ENCODE results near the gene PKP4.

PKP4 gene

GRCh38 chr2:158530829-158531228 lies 74.1 kb downstream of the PKP4 start:
- no peak overlapping the region for H3K4me2 ChIP-seq
- H4K20me1 ChIP-seq, result no peaks in the 10 kb centered on the region
- no peaks in the 10 kb centered on the region for H3K4me1 ChIP-seq
- H3K27me3 ChIP-seq, result no peaks in the 10 kb centered on the region
- H3K9me3 ChIP-seq, result no peaks in the 10 kb centered on the region
- no peak overlapping the region for H3K9ac ChIP-seq
- no peaks in the 10 kb centered on the region for H3K36me3 ChIP-seq
- no peak for TF ChIP-seq Cebpa-rat (IDR thresholded peaks at IDR 0.05)
- no peak overlapping the region for H3K27ac ChIP-seq
- no peak overlapping the region for H3K4me3 ChIP-seq

- Histone ChIP-seq H3K36me3 (no peaks in the 10 kb centered on the region), H3K9ac (no peak overlapping the region), H3K27me3 (no peaks in the 10 kb centered on the region), H3K9me3 (no peaks in the 10 kb centered on the region), H3K27ac (no peak overlapping the region), H3K4me2 (no peak overlapping the region), H3K4me3 (no peak overlapping the region), H3K4me1 (no peaks in the 10 kb centered on the region), H4K20me1 (no peaks in the 10 kb centered on the region)
- no peak for TF ChIP-seq Cebpa-rat (IDR thresholded peaks at IDR 0.05)
Observed at GRCh38 chr2:158533009-158533408, 76.3 kb downstream of the PKP4 start.

- Histone ChIP-seq H3K27ac (no peak overlapping the region), H3K36me3 (no peaks in the 10 kb centered on the region), H3K9ac (no peak overlapping the region), H3K27me3 (no peaks in the 10 kb centered on the region), H3K4me2 (no peak overlapping the region), H3K4me1 (peaks cover 2% of the 10 kb centered on the region), H4K20me1 (no peaks in the 10 kb centered on the region), H3K9me3 (no peaks in the 10 kb centered on the region), H3K4me3 (no peak overlapping the region)
- no peak for TF ChIP-seq Cebpa-rat (IDR thresholded peaks at IDR 0.05)
Observed at GRCh38 chr2:158539176-158540005, 82.6 kb downstream of the PKP4 start.

- Histone ChIP-seq H3K9me3 (no peaks in the 10 kb centered on the region), H3K4me3 (no peak overlapping the region), H3K4me1 (peaks cover 16% of the 10 kb centered on the region), H3K9ac (no peak overlapping the region), H3K4me2 (no peak overlapping the region), H3K27me3 (no peaks in the 10 kb centered on the region), H3K27ac (no peak overlapping the region), H4K20me1 (no peaks in the 10 kb centered on the region), H3K36me3 (no peaks in the 10 kb centered on the region)
- TF ChIP-seq Cebpa-rat (IDR thresholded peaks at IDR 0.05), result no peak
Observed at GRCh38 chr2:158542577-158542976, 85.8 kb downstream of the PKP4 start.

- TF ChIP-seq Cebpa-rat (IDR thresholded peaks at IDR 0.05), result no peak
- Histone ChIP-seq H3K4me3 (no peak overlapping the region), H4K20me1 (no peaks in the 10 kb centered on the region), H3K9ac (no peak overlapping the region), H3K36me3 (peaks cover 6% of the 10 kb centered on the region; the same call in 1 of the 2 replicates), H3K27me3 (no peaks in the 10 kb centered on the region), H3K4me1 (peaks cover 16% of the 10 kb centered on the region), H3K9me3 (no peaks in the 10 kb centered on the region), H3K4me2 (no peak overlapping the region), H3K27ac (no peak overlapping the region)
Observed at GRCh38 chr2:158543957-158544356, 87.2 kb downstream of the PKP4 start.

GRCh38 chr2:158544998-158545397 lies 88.2 kb downstream of the PKP4 start:
- Histone ChIP-seq H3K4me2 (peak overlapping the region; percentile 41), H3K36me3 (peaks cover 7% of the 10 kb centered on the region; the same call in 1 of the 2 replicates), H3K9me3 (no peaks in the 10 kb centered on the region)

GRCh38 chr2:158546412-158547144 lies 89.8 kb downstream of the PKP4 start:
- no peak for TF ChIP-seq Cebpa-rat (IDR thresholded peaks at IDR 0.05)
- Histone ChIP-seq H3K27me3 (no peaks in the 10 kb centered on the region), H3K4me2 (no peak overlapping the region), H3K4me3 (no peak overlapping the region), H3K9me3 (no peaks in the 10 kb centered on the region), H3K27ac (no peak overlapping the region; the same call in 1 of the 2 replicates), H3K4me1 (peaks cover 16% of the 10 kb centered on the region), H3K36me3 (peaks cover 7% of the 10 kb centered on the region; the same call in 1 of the 2 replicates), H3K9ac (no peak overlapping the region), H4K20me1 (no peaks in the 10 kb centered on the region)

More at GRCh38 chr2:158544998-158545397, 88.2 kb downstream of the PKP4 start:
- no peaks in the 10 kb centered on the region for H4K20me1 ChIP-seq
- H3K4me3 ChIP-seq, result no peak overlapping the region
- TF ChIP-seq Cebpa-rat (IDR thresholded peaks at IDR 0.05), result no peak
- no peak overlapping the region for H3K9ac ChIP-seq
- H3K27me3 ChIP-seq, result no peaks in the 10 kb centered on the region
- peaks cover 16% of the 10 kb centered on the region for H3K4me1 ChIP-seq
- peak overlapping the region; percentile 20; the same call in 1 of the 2 replicates for H3K27ac ChIP-seq

- Histone ChIP-seq H3K36me3 (peaks cover 7% of the 10 kb centered on the region; the same call in 1 of the 2 replicates), H3K27ac (no peak overlapping the region), H3K9ac (no peak overlapping the region), H3K4me1 (no peaks in the 10 kb centered on the region), H3K4me3 (no peak overlapping the region), H3K9me3 (no peaks in the 10 kb centered on the region), H4K20me1 (no peaks in the 10 kb centered on the region), H3K27me3 (no peaks in the 10 kb centered on the region), H3K4me2 (no peak overlapping the region)
- no peak for TF ChIP-seq Cebpa-rat (IDR thresholded peaks at IDR 0.05)
Observed at GRCh38 chr2:158553257-158553656, 96.5 kb downstream of the PKP4 start.

- Histone ChIP-seq H3K9ac (no peak overlapping the region), H3K4me3 (no peak overlapping the region), H4K20me1 (no peaks in the 10 kb centered on the region), H3K9me3 (no peaks in the 10 kb centered on the region), H3K4me1 (no peaks in the 10 kb centered on the region), H3K27me3 (no peaks in the 10 kb centered on the region), H3K4me2 (no peak overlapping the region), H3K27ac (no peak overlapping the region), H3K36me3 (no peaks in the 10 kb centered on the region)
- no peak for TF ChIP-seq Cebpa-rat (IDR thresholded peaks at IDR 0.05)
Observed at GRCh38 chr2:158554996-158555395, 98.2 kb downstream of the PKP4 start.

GRCh38 chr2:158556124-158556523 lies 99.4 kb downstream of the PKP4 start:
- Histone ChIP-seq H3K36me3 (no peaks in the 10 kb centered on the region), H4K20me1 (no peaks in the 10 kb centered on the region), H3K27ac (no peak overlapping the region), H3K9ac (no peak overlapping the region), H3K9me3 (no peaks in the 10 kb centered on the region), H3K27me3 (no peaks in the 10 kb centered on the region), H3K4me1 (no peaks in the 10 kb centered on the region), H3K4me2 (no peak overlapping the region), H3K4me3 (no peak overlapping the region)
- no peak for TF ChIP-seq Cebpa-rat (IDR thresholded peaks at IDR 0.05)
